ENCODE data around the gene ADCK1. TPM values are rescaled to one million over a fixed set of nuclear protein-coding genes. Genes with fewer than 3 reads are reported as not detected.

Gene ADCK1
- total and polyA plus RNA-seq, 2 donors (not counting 1 experiment from before 2014, with no cell fraction given): 10.6 to 18.3 TPM

GRCh38 chr14:77782202-77782601 lies 17.7 kb upstream of the ADCK1 start:
- Histone ChIP-seq H3K4me3 (ENCODE audit: control extremely low read depth in 1 of 5, extremely low read depth in 1 of 5, insufficient read depth in 1 of 5, low read depth in 2 of 5, low read length in 4 of 5) (no peak overlapping the region), H4K20me1 (ENCODE audit: control insufficient read depth, insufficient read depth, low read length, poor library complexity, severe bottlenecking) (no peaks in the 10 kb centered on the region), H3K9me3 (ENCODE audit: control extremely low read depth in 1 of 3, control insufficient read depth in 2 of 3, insufficient read depth in 1 of 3, low read length in 2 of 3) (no peaks in the 10 kb centered on the region), H3K79me2 (ENCODE audit: control insufficient read depth, insufficient read depth, low read length) (no peaks in the 10 kb centered on the region), H3K36me3 (replicated peaks in 1 of 2; ENCODE audit: control extremely low read depth in 1 of 2, control insufficient read depth in 1 of 2, extremely low read depth in 1 of 2, insufficient read depth in 2 of 2, low read length in 1 of 2) (no peaks in the 10 kb centered on the region), H3K27me3 (replicated peaks in 1 of 4; ENCODE audit: control extremely low read depth in 1 of 4, control insufficient read depth in 3 of 4, insufficient read depth in 4 of 4, low read length in 3 of 4) (no peaks in the 10 kb centered on the region), H3K4me2 (replicated peaks; ENCODE audit: low read depth, low read length, poor library complexity, severe bottlenecking) (no peak overlapping the region), H3K4me1 (ENCODE audit: control insufficient read depth in 2 of 2, insufficient read depth in 2 of 2, low read length in 2 of 2) (no peaks in the 10 kb centered on the region), H2AFZ (ENCODE audit: insufficient read depth, low read depth, low read length, poor library complexity, severe bottlenecking) (no peak overlapping the region), H3K9ac (ENCODE audit: low read length) (no peak overlapping the region), H3K27ac (ENCODE audit: low read length in 2 of 2) (no peak overlapping the region)
- ATAC-seq (ENCODE audit: low read depth) (no peak), DNase-seq (no peak)
- Mint-ChIP-seq H3K4me3 (no peak overlapping the region), H3K4me1 (no peaks in the 10 kb centered on the region), H3K27me3 (peaks cover 9% of the 10 kb centered on the region), H3K27ac (no peak overlapping the region), H3K9me3 (ENCODE audit: insufficient read depth) (no peaks in the 10 kb centered on the region)
- no peak for TF ChIP-seq CTCF (IDR thresholded peaks at IDR 0.05)
- TF ChIP-seq EZH2 (IDR thresholded peaks at IDR 0.05; ENCODE audit: borderline replicate concordance, insufficient read depth, low read depth, low read length, poor library complexity, severe bottlenecking): no peak
- intact Hi-C loops (cut with micrococcal nuclease): no loop called here
- ChIA-PET POLR2A (no interaction called here), CTCF (no interaction called here)

GRCh38 chr14:77786148-77786547 lies 13.8 kb upstream of the ADCK1 start:
- no peak overlapping the region for H3K27ac Mint-ChIP-seq
- ChIA-PET POLR2A (no interaction called here), CTCF (no interaction called here)
- Histone ChIP-seq H3K79me2 (ENCODE audit: control insufficient read depth, insufficient read depth, low read length) (no peaks in the 10 kb centered on the region), H3K4me1 (ENCODE audit: control insufficient read depth in 2 of 2, insufficient read depth in 2 of 2, low read length in 2 of 2) (no peaks in the 10 kb centered on the region), H2AFZ (ENCODE audit: insufficient read depth, low read depth, low read length, poor library complexity, severe bottlenecking) (no peak overlapping the region), H3K4me2 (replicated peaks; ENCODE audit: low read depth, low read length, poor library complexity, severe bottlenecking) (no peak overlapping the region), H3K27ac (ENCODE audit: low read length in 2 of 2) (no peak overlapping the region), H3K9me3 (ENCODE audit: control extremely low read depth in 1 of 3, control insufficient read depth in 2 of 3, insufficient read depth in 1 of 3, low read length in 2 of 3) (no peaks in the 10 kb centered on the region), H4K20me1 (ENCODE audit: control insufficient read depth, insufficient read depth, low read length, poor library complexity, severe bottlenecking) (no peaks in the 10 kb centered on the region), H3K36me3 (replicated peaks in 1 of 2; ENCODE audit: control extremely low read depth in 1 of 2, control insufficient read depth in 1 of 2, extremely low read depth in 1 of 2, insufficient read depth in 2 of 2, low read length in 1 of 2) (no peaks in the 10 kb centered on the region), H3K27me3 (replicated peaks in 1 of 4; ENCODE audit: control extremely low read depth in 1 of 4, control insufficient read depth in 3 of 4, insufficient read depth in 4 of 4, low read length in 3 of 4) (peaks cover 0 to 3% (median 0%) of the 10 kb centered on the region in 4 experiments), H3K4me3 (ENCODE audit: control extremely low read depth in 1 of 5, extremely low read depth in 1 of 5, insufficient read depth in 1 of 5, low read depth in 2 of 5, low read length in 4 of 5) (no peak overlapping the region), H3K9ac (ENCODE audit: low read length) (no peak overlapping the region)
- 100% methylated on average over 1 of the region's 4 CpGs for WGBS (ENCODE audit: insufficient coverage)
- H3K27me3 Mint-ChIP-seq: peaks cover 19% of the 10 kb centered on the region
- H3K4me3 Mint-ChIP-seq: no peak overlapping the region
- H3K4me1 Mint-ChIP-seq: no peaks in the 10 kb centered on the region
- no peak for TF ChIP-seq CTCF (IDR thresholded peaks at IDR 0.05)
- no peak for TF ChIP-seq EZH2 (IDR thresholded peaks at IDR 0.05; ENCODE audit: borderline replicate concordance, insufficient read depth, low read depth, low read length, poor library complexity, severe bottlenecking)
- intact Hi-C loops (cut with micrococcal nuclease): no loop called here
- DNase-seq: no peak
- no peak for ATAC-seq (ENCODE audit: low read depth)
- no peaks in the 10 kb centered on the region for H3K9me3 Mint-ChIP-seq (ENCODE audit: insufficient read depth)

Measured in B cell (primary cell).